GM12878 (cell line): Measurements from ENCODE around the gene DNAH8.

Experiments
- CEBPZ ChIP-seq: fragments of 150-350 bp; IDR thresholded peaks from 2 replicates; pipeline ENCODE4 v1.6.1; 2016; ENCODE audit warnings: low read depth, low read length
- FOXM1 ChIP-seq: IDR thresholded peaks from 2 replicates; pipeline ENCODE4 v1.6.1; 2012; ENCODE audit warnings: low read depth, mild to moderate bottlenecking, inconsistent platforms, low read length, moderate library complexity
- GATAD2B ChIP-seq: fragments of 450-650 bp; conservative IDR thresholded peaks from 2 replicates; pipeline ENCODE4 v1.6.1; 2017; ENCODE audit warnings: low read depth, mild to moderate bottlenecking, moderate library complexity
- POLR2AphosphoS5 ChIP-seq: IDR thresholded peaks from 2 replicates; pipeline ENCODE4 v1.6.1; 2011; ENCODE audit warnings: mild to moderate bottlenecking, low read length, inconsistent platforms
- SMAD1 ChIP-seq: fragments of 450-650 bp; IDR thresholded peaks from 2 replicates; pipeline ENCODE4 v1.6.1; 2018; ENCODE audit warnings: mild to moderate bottlenecking, low read depth; ENCODE audit not compliant: partially characterized antibody
- SP1 ChIP-seq: IDR thresholded peaks from one replicate; pipeline ENCODE4 v1.6.1; 2011; ENCODE audit warnings: low read depth, low read length
- USF1 ChIP-seq: IDR thresholded peaks from 2 replicates; pipeline ENCODE4 v1.6.1; 2011; ENCODE audit warnings: borderline replicate concordance, low read depth, mild to moderate bottlenecking, moderate library complexity, mixed read lengths, low read length; ENCODE audit not compliant: insufficient read depth; ENCODE audit errors: extremely low read length

GRCh38 chr6:38861926-38862401 is 146.9 kb downstream of the DNAH8 start:
- TF ChIP-seq CEBPZ: no peak
- no peak for TF ChIP-seq POLR2AphosphoS5
- TF ChIP-seq SP1: no peak
- TF ChIP-seq USF1: no peak
- TF ChIP-seq FOXM1: no peak
- TF ChIP-seq SMAD1: no peak
- TF ChIP-seq GATAD2B: no peak
